ENCODE results near the gene ZNF398.
"Not testable (repeated sequence)": the region's sequence is repeated elsewhere in the genome, so short reads cannot be mapped to it uniquely, and the experiment has no call there.

Gene ZNF398

DNA sequence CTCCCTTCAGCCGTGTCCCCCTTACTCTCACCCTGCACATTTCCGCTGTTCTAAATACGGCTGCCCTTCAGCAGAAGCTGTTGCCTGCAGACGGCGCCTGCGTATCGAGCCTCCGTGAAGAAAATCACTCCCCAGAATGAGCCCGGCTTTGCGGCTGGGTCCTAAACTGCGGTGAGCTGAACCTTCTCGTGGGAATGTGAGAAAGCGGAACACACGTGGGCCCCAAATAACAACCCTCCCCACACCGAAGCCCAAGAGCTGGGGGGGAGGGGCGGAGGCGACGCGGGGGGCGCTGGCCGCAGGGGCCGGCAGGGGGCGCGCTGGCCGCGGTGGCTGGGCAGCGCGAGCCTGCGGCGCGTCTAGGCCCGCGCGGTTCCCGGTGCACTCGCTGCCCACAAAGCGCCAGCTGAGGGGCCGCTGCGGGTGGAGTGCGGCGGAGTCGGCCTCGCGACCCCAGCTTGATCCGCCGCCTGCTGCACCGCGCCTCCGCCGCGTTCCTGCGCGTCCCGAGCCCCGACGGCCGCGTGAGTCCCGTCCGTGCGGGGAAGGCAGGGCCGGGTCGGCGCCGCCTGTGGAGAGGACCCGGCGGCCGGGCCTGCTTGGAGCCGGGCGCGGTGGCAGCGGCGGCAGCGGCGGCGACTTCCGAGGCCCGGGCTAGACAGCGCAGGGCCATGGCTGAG, at the start of gene ZNF398:
ZNF398 (plus strand) TSS at position 382 of the 680 bp plus-strand sequence; CDS start at position 672, 290 bp downstream.
- peak; percentile 83 for DNase-seq (ENCODE audit: low spot score)

DNA sequence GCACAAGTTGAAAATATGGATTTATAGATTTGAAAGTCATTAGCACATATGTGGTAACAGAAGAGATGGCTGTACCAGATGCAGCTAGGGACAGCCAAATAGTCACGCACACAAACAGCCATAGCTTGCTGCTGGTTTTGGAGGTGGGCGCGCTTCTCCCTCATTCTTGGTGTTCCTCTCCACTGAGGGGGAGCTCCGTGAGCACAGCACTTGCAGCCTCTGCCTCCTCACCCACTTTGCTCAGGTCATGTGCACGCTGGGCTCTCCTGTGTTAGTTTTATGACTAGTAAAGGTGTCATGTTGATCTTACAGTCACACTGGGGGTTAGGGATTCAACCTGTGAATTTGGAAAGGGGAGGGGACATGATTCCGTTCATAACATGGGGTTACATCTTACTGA, 48.2 kb upstream of the ZNF398 start:
- no peak for DNase-seq (ENCODE audit: low spot score)

- no peak for DNase-seq (ENCODE audit: low spot score)
These were observed 46.4 kb upstream of the ZNF398 start for GRCh38 chr7:149100821-149101220.

DNA sequence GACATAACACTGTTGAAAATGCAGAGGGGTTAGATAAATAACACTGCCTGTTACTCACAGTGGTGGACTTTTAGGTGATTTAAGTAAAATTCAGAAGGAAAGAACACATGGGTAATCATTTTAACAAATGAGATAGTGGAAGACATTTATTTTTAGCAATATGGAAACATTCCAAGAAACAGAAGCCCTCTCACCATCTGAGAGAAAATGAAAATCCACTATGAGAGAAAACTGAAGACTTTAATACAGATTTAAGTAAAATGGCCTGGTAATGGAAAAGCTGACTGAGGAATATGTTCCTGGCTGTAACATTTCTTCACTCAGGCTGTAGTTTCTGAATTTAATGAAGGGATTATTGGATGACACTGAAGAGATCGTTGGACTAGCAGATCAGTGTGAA, 44.6 kb upstream of the ZNF398 start:
- DNase-seq (ENCODE audit: low spot score): no peak

DNA sequence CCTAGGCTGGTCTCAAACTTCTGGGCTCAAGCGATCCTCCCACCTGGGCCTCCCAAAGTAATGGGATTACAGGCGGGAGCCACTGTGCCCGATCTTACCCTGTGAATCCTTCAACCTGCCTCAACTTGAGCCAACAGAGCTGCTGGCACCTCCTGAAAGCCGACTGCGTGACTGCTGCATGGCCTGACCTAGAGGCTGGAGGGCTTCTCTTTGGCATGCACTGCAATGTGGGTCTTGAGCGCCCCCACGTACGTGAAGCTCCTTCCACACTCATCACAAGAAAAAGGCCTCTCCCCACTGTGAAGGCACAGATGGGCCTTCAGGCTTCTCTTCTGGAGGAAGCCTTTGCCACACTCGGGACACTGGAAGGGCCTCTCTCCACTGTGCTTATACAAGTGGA, 43.8 kb upstream of the ZNF398 start:
- no peak for DNase-seq (ENCODE audit: low spot score)

GRCh38 chr7:149104214-149104613, 43.0 kb upstream of the ZNF398 start:
- DNase-seq (ENCODE audit: low spot score): no peak

GRCh38 chr7:149104749-149105148, 42.5 kb upstream of the ZNF398 start:
- no peak for DNase-seq (ENCODE audit: low spot score)

GRCh38 chr7:149109969-149110368, 37.3 kb upstream of the ZNF398 start:
- peak; percentile 15 for DNase-seq (ENCODE audit: low spot score)

DNA sequence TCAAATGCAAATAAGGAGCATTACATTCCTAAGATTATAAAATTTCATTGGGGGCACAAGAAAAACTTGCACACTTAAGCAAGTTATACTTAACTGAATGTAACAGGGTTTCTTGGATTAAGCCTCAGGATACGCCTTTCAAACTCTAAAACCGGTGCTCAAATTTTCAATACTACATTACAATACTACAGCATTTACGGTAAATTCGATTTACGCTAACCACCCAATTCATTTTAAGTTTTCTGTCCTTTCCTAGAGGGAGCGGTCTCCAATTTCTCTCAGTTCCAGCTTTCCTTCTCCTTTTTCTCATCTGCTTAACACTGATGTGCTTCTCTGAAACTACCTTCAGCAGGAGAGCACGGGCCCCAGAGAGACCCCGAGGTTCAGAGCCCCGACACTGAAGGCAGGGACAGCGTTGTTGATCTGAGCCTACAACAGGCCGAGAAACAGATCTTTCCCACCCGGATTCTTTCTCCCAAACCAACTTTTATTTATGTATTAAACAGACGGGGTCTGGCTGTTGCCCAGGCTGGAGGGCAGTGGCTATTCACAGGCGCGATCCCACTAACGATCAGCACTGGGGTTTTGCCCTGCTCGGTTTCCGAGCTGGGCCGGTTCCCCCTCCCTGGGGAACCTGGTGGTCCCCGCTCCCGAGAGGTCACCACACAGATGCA, 21.9 kb upstream of the ZNF398 start:
- peak; percentile 27 for DNase-seq (ENCODE audit: low spot score)

GRCh38 chr7:149125863-149126661, 21.2 kb upstream of the ZNF398 start, which contains the start of gene ZNF425:
TSS of gene ZNF425 (minus strand) at chr7:149126324. CDS start at chr7:149126213, 111 bp downstream.
- peak; percentile 95 for DNase-seq (ENCODE audit: low spot score)

GRCh38 chr7:149126662-149127266, 20.5 kb upstream of the ZNF398 start:
- peak; percentile 62 for DNase-seq (ENCODE audit: low spot score)

DNA sequence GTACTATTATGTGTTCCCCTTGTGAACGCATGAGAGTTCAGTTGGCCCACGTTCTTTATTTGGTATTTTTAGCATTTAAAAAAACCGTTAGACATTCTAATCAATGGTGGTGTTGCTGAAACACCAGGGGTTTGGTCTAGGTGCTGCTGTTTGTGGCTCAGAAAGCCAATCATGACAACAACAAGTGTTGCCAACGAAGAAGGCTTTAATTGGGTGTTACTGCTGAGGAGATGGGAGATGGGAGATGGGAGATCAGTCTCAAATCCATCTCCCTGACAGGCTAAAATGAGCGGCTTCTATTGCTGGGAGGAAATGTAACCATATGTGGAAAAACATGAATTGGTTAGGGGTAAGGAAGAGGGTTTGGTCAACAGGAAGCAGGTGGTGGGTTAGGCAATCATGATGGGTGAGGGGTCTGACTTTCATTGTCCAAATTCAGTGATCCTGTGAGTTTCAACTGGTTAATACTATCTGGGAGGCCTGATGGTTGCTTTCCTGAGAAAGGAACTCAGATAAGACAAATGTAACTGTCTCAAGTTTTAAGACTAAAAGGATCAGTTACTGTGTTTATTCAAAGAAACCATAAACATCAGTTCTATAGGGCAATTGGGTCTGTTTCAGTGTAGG, 16.6 kb upstream of the ZNF398 start:
- no peak for DNase-seq (ENCODE audit: low spot score)

- DNase-seq (ENCODE audit: low spot score): no peak
These were observed 14.1 kb upstream of the ZNF398 start for GRCh38 chr7:149133028-149133710.

GRCh38 chr7:149136118-149136517, 11.1 kb upstream of the ZNF398 start:
- no peak for DNase-seq (ENCODE audit: low spot score)

- no peak for DNase-seq (ENCODE audit: low spot score)
These were observed 6.4 kb upstream of the ZNF398 start for GRCh38 chr7:149140831-149141230.

GRCh38 chr7:149141893-149142292, 5.4 kb upstream of the ZNF398 start:
- no peak for DNase-seq (ENCODE audit: low spot score)

DNA sequence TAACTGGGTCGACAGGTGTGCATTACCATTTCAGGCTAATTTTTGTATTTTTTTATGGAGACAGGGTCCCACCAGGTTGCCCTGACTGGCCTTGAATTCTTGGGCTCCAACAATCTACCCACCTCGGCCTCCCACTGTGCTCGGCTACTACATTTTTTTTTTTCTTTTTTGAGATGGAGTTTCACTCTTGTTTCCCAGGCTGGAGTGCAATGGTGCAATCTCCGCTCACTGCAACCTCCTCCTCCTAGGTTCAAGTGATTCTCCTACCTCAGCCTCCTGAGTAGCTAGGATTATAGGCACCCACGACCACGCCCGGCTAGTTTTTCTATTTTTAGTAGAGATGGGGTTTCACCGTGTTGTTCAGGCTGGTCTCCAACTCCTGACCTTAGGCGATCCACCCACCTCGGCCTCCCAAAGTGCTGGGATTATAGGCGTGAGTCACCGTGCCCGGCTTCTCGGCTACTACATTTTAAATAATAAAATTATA, 2.8 kb upstream of the ZNF398 start:
- not testable (repeated sequence) for DNase-seq (ENCODE audit: low spot score)

GRCh38 chr7:149145031-149145845, 2.0 kb upstream of the ZNF398 start:
- DNase-seq (ENCODE audit: low spot score): peak; percentile 59

DNA sequence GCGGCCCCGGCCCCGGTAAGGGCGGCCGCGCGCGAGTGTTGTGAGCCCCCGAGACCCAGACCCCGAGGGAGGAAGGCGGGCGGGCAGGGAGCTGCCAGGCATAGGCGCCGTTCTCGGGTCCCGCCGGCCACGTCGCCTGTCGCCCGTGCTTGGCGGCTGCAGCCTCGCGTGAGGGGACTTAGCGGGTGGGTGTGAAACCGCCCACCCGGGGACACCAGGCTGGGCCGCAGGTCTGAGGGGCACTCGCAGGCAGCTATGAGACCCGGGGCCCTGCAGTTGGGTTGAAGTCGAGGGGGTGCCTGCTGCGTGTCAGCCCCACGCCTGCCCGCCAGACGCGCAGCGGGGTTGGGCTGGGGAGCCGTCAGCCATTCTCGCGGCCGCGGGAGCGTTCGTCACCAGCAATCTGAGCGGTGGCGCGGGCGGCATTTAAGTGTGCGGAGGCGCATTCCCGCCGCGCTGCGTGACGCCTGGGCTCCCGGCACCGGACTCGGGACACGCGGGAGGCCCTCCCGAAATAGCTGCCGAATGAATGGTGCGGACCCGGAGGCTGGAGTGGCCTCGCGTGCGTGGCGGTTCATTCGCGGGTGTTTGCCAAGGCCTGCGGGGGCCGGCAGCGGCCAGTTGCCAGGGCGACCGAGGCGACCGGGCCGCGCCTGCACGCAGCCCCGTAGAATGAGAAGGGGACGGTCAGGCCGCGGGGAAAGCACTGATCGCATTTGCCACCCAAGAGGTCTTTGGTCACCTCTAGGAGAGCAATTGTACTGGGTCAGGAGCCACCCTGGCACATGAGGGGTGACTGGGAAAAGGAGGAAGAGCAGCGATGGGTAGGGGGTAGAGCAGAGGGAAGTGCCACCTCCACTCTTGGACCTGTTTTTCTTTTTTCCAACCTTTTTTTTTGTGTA, 750 bp downstream of the ZNF398 start:
- DNase-seq (ENCODE audit: low spot score): peak; percentile 66

Data from kidney tubule cell (primary cell).